ENCODE results near the gene RGS6. TPM values are rescaled to one million over a fixed set of nuclear protein-coding genes. Genes with fewer than 3 reads are reported as not detected.

Gene RGS6
- total and polyA plus RNA-seq, 2 donors (not counting 1 experiment from before 2014, with no cell fraction given): not detected

- no peaks in the 10 kb centered on the region for H3K36me3 ChIP-seq (ENCODE audit: control insufficient read depth, insufficient read depth, low read length)
- H3K9ac ChIP-seq (ENCODE audit: insufficient read depth, low read length): no peak overlapping the region
- no peak overlapping the region for H3K4me3 ChIP-seq (replicated peaks in 1 of 4; ENCODE audit: control extremely low read depth in 1 of 4, insufficient read depth in 1 of 4, low read depth in 3 of 4, low read length in 4 of 4)
- no peak overlapping the region for H3K27ac ChIP-seq (ENCODE audit: insufficient read depth, low read length)
- peak overlapping the region; percentile 32 for H3K4me2 ChIP-seq (ENCODE audit: extremely low read depth, insufficient read depth, low read length)
- H4K20me1 ChIP-seq (ENCODE audit: control insufficient read depth, extremely low read depth, insufficient read depth, low read length): no peaks in the 10 kb centered on the region
- DNase-seq (ENCODE audit: low read depth in 2 of 2): peak; percentile 29 to 75
- H3K79me2 ChIP-seq (ENCODE audit: control insufficient read depth, insufficient read depth, low read length): no peaks in the 10 kb centered on the region
- TF ChIP-seq EZH2 (IDR thresholded peaks at IDR 0.05; ENCODE audit: low read length, missing control alignments) (no peak), CTCF (conservative IDR thresholded peaks at IDR 0.05 in 1 of 2, IDR thresholded peaks at IDR 0.05 in 1 of 2; ENCODE audit: low read depth in 1 of 2, low read length in 2 of 2) (no peak)
- H3K4me1 ChIP-seq (ENCODE audit: control insufficient read depth, extremely low read depth, insufficient read depth, low read length): peaks cover 5% of the 10 kb centered on the region
- no peaks in the 10 kb centered on the region for H3K9me3 ChIP-seq (ENCODE audit: control insufficient read depth, insufficient read depth, low read depth, low read length)
- no peaks in the 10 kb centered on the region for H3K27me3 ChIP-seq (ENCODE audit: control insufficient read depth, insufficient read depth, low read length)
- no peak overlapping the region for H2AFZ ChIP-seq (ENCODE audit: low read length)
These were observed 627.0 kb downstream of the RGS6 start for GRCh38 chr14:72559202-72559601.

- no peaks in the 10 kb centered on the region for H3K79me2 ChIP-seq (ENCODE audit: control insufficient read depth, insufficient read depth, low read length)
- no peak for DNase-seq (ENCODE audit: low read depth in 2 of 2)
- no peak overlapping the region for H3K27ac ChIP-seq (ENCODE audit: insufficient read depth, low read length)
- H2AFZ ChIP-seq (ENCODE audit: low read length): no peak overlapping the region
- H3K4me2 ChIP-seq (ENCODE audit: extremely low read depth, insufficient read depth, low read length): no peak overlapping the region
- TF ChIP-seq CTCF (conservative IDR thresholded peaks at IDR 0.05 in 1 of 2, IDR thresholded peaks at IDR 0.05 in 1 of 2; ENCODE audit: low read depth in 1 of 2, low read length in 2 of 2) (no peak), EZH2 (IDR thresholded peaks at IDR 0.05; ENCODE audit: low read length, missing control alignments) (no peak)
- no peaks in the 10 kb centered on the region for H3K9me3 ChIP-seq (ENCODE audit: control insufficient read depth, insufficient read depth, low read depth, low read length)
- H4K20me1 ChIP-seq (ENCODE audit: control insufficient read depth, extremely low read depth, insufficient read depth, low read length): no peaks in the 10 kb centered on the region
- no peak overlapping the region for H3K9ac ChIP-seq (ENCODE audit: insufficient read depth, low read length)
- no peaks in the 10 kb centered on the region for H3K27me3 ChIP-seq (ENCODE audit: control insufficient read depth, insufficient read depth, low read length)
- H3K36me3 ChIP-seq (ENCODE audit: control insufficient read depth, insufficient read depth, low read length): no peaks in the 10 kb centered on the region
- H3K4me1 ChIP-seq (ENCODE audit: control insufficient read depth, extremely low read depth, insufficient read depth, low read length): peaks cover 5% of the 10 kb centered on the region
- no peak overlapping the region for H3K4me3 ChIP-seq (replicated peaks in 1 of 4; ENCODE audit: control extremely low read depth in 1 of 4, insufficient read depth in 1 of 4, low read depth in 3 of 4, low read length in 4 of 4)
These were observed 627.5 kb downstream of the RGS6 start for GRCh38 chr14:72559669-72560255.

- no peak overlapping the region for H3K4me3 ChIP-seq (replicated peaks in 1 of 4; ENCODE audit: control extremely low read depth in 1 of 4, insufficient read depth in 1 of 4, low read depth in 3 of 4, low read length in 4 of 4)
- no peaks in the 10 kb centered on the region for H3K9me3 ChIP-seq (ENCODE audit: control insufficient read depth, insufficient read depth, low read depth, low read length)
- no peaks in the 10 kb centered on the region for H3K36me3 ChIP-seq (ENCODE audit: control insufficient read depth, insufficient read depth, low read length)
- no peak overlapping the region for H3K9ac ChIP-seq (ENCODE audit: insufficient read depth, low read length)
- no peak overlapping the region for H2AFZ ChIP-seq (ENCODE audit: low read length)
- peaks cover 5% of the 10 kb centered on the region for H3K4me1 ChIP-seq (ENCODE audit: control insufficient read depth, extremely low read depth, insufficient read depth, low read length)
- no peaks in the 10 kb centered on the region for H4K20me1 ChIP-seq (ENCODE audit: control insufficient read depth, extremely low read depth, insufficient read depth, low read length)
- peak in 1 of 2 donors; percentile 22 for DNase-seq (ENCODE audit: low read depth in 2 of 2)
- no peaks in the 10 kb centered on the region for H3K79me2 ChIP-seq (ENCODE audit: control insufficient read depth, insufficient read depth, low read length)
- no peaks in the 10 kb centered on the region for H3K27me3 ChIP-seq (ENCODE audit: control insufficient read depth, insufficient read depth, low read length)
- TF ChIP-seq CTCF (conservative IDR thresholded peaks at IDR 0.05 in 1 of 2, IDR thresholded peaks at IDR 0.05 in 1 of 2; ENCODE audit: low read depth in 1 of 2, low read length in 2 of 2): no peak
- TF ChIP-seq EZH2 (IDR thresholded peaks at IDR 0.05; ENCODE audit: low read length, missing control alignments): no peak
- H3K27ac ChIP-seq (ENCODE audit: insufficient read depth, low read length): no peak overlapping the region
- no peak overlapping the region for H3K4me2 ChIP-seq (ENCODE audit: extremely low read depth, insufficient read depth, low read length)
These were observed 628.1 kb downstream of the RGS6 start for GRCh38 chr14:72560331-72560730.

Data from fibroblast of lung (primary cell).